GM12872 (cell line): ENCODE measurements around the gene HOXC13.

Experiments used
- TF ChIP-seq, protein P1 (sequence below): IDR thresholded peaks from 3 replicates; pipeline ENCODE4 v1.5.1; 2011; ENCODE audit warnings: low read depth, mild to moderate bottlenecking, low read length, moderate library complexity; ENCODE audit not compliant: insufficient read depth

The HOXC13 gene

DNA sequence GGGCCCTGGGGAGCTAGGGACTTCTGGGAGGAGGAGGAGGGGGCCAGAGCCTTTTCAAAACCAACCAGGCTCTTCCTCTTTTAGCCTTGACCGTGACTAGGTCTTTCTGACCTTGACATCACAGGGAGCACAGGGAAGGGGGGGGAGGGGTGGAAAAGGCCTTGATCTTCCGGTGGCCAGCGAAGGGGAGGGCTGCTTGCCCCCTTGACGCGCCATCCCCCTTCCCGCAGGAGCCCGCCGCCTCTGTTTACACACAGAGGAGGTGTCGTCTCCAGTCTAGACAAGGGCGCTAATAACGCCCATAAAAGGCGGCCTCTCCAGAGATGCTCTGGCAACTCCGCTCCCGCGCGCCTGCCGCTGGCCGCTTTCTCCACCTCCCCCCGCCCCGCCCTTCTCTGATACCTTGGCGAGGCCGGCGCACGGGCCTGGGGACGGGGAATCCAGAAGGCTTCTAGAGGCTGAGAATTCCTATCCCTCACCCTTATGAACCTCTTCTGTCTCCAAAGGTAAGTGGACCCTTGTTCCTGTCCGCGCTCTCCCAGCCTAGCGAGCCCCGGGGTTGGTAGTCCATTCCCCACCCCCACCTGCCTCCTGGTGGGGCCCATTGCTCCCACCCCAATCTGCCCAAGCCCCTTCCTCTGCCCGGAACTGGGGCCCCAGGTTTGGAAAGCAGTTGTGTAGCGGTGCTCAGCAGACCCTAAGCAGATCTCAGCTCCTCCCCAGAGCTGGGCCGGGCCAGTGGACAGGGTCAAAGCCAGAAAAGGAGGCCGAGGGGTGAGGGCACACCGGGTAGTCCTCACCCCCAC is 11.2 kb downstream of the HOXC13 start:
- TF ChIP-seq, protein P1, sequence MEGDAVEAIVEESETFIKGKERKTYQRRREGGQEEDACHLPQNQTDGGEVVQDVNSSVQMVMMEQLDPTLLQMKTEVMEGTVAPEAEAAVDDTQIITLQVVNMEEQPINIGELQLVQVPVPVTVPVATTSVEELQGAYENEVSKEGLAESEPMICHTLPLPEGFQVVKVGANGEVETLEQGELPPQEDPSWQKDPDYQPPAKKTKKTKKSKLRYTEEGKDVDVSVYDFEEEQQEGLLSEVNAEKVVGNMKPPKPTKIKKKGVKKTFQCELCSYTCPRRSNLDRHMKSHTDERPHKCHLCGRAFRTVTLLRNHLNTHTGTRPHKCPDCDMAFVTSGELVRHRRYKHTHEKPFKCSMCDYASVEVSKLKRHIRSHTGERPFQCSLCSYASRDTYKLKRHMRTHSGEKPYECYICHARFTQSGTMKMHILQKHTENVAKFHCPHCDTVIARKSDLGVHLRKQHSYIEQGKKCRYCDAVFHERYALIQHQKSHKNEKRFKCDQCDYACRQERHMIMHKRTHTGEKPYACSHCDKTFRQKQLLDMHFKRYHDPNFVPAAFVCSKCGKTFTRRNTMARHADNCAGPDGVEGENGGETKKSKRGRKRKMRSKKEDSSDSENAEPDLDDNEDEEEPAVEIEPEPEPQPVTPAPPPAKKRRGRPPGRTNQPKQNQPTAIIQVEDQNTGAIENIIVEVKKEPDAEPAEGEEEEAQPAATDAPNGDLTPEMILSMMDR = no peak

DNA sequence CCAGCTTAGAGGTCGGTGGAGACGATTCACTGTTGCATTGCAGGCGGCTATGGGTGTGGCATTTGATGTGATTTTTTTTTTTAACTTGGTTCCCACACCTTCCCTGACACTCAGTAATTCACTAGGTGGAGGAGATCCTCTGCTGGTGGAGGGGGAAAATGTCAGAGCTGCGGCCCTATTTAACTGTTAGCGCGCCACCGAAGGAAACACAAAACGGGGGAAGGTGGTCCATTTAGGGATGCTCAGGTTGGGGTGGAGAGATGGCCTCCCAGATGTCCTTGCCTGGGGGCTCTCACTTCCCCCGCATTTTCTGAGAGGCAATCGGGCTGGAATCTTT is 11.8 kb downstream of the HOXC13 start:
- TF ChIP-seq, protein P1 = no peak

DNA sequence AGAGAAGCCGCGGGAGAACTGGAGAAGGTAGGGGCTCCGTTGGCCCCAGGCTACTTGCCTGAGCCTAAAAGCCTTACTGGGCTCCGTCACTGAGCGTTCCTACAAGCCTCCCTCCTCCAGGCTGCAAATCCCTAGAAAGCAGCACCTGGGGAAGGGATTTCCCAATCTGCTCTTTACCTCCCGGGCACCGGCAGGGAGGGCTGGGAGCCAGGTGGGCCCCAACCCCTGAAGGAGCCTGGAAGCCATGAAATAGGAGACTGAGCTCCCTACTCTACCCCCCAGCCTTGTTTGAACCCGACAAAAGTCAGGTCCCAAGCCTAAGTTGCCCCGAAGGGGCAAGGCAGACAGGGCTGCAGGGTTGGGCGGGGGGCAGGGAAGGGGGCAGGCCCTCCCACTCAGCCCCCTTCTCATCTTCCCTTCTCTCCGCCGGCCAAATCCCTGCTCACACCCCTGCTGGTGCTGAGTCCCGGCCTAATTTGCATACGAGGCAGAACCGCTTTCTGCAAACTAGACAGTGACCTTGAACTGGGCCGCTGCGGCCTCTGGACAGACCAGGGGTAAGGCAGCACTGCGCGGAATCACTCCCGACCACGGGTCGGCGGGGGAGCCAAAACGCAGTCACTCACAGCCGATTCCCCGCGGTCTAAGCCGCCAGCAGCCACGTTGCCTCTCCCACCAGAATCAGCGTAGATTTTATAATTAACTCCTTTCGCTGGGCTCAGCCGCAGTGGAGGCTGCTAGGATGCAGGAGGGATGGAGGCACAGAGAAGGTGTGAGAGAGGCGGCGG is 12.4 kb downstream of the HOXC13 start:
- TF ChIP-seq, protein P1 = no peak

DNA sequence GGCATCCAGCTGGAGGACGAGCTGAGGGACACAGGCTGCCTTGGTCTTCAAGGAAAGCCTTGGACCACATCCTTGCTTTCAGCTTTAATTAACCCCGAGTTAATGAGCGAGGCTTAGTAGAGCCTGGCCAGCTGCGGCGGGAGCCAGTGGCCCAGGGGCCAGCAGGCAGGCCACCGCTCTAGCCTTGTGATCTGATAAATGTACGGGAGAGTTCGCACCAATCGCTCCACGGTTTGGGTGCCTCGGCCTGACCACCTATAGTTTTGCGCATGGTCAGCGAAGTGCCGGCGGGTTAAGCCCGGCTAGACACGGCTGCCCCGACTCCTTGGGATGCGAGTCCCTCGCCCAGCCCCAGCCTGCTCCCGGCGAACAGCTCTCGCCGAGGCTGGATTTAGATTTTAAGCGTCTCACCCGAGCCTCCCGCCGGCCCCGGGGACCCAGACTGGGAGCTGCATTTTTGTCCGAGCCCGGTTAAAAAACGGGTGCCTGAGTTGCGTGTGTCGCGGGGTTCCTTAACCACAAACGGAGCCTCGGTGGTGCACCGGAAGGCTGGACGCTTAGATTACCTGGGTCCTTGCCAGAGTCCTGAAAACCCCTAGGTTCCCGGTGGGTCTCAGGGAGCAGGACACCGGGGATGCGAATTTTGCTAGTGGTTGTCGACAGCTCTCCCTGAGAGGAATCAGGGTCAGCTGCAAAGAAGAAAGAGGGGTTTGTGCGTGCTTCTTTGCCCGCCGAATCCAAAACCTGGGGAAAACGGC is 13.1 kb downstream of the HOXC13 start:
- TF ChIP-seq, protein P1 = no peak

DNA sequence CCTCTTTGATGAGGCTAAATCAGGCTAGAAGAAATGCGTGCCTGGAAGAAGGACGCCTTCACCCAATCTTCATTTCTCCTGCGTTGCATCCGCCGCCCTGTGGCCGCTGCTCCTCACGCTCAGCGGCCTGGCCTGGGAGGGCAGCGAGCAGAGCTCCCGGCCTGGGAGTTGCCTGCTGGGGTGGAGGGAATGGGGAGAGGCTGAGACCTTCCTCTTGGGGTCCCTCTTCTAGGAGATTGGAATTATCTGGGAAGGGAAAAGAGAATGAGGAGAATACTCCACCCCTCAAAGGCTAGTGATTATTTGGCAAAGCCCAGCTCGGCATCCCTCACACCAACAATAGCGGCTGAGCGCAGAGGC is 13.7 kb downstream of the HOXC13 start:
- TF ChIP-seq, protein P1 = no peak

DNA sequence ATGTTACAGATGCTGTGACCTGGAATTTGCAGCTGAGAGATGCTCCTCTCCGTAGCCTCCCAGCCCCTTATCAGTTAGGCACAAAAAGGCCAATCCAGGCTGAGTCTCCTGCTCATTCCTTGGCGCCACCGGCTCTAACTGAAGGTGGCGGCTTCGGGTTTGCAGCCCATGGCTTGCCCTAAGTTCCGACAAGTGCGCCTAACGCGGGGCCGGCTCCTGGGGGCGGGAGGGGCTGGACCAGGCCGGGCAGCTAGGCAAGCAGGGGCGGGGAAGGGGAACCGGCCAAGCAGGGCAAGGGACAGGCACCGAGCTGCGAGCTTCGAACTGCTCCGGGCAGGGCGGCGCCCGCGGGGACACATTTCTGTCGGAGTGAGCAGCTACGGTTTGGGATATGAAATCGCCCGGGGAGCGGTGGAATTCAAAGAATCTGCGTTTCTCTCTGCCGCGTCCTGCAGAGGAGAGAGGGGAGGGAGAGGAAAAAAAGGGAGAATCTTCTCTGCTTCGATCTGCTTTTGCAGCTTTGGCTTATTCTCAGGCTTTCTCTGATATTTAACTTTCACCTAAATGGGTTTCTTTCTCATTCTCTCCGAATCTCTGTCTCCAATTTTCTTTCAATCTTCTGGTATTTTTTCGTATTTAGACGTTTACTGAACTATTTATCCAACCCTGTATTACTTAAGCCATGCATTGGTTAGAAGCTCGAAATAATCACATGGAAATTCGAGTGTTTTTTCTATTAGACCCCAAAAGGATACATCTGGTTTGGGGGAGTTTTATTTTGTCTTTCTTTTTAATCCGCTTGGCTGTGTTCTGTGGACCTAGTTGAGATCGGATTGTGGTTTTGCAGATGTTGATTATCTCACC is 14.5 kb downstream of the HOXC13 start:
- TF ChIP-seq, protein P1 = no peak
